Gastrocnemius medialis (tissue), 4 donors: Measurements from ENCODE around the gene NT5DC4.

Experiments used
- POLR2A ChIP-seq, 2 donors: fragments of 450-650 bp; IDR thresholded peaks; one replicate each; pipeline ENCODE4 v1.6.1; 2017; ENCODE audit warnings: antibody characterized with exemption in 2 of 2, mild to moderate bottlenecking in 2 of 2, moderate library complexity in 2 of 2
- TF ChIP-seq, protein P1 (sequence below), 5 experiments: fragments of 450-650 bp in 3 of 5; fragments of 200-600 bp in 2 of 5; sonication (generic) in 2 of 5; IDR thresholded peaks in 4 of 5; conservative IDR thresholded peaks in 1 of 5; 1 replicate in 4 of 5; 2 replicates in 1 of 5; pipeline ENCODE4 v1.5.1; 2016 to 2019; ENCODE audit warnings: antibody characterized with exemption in 5 of 5, mild to moderate bottlenecking in 3 of 5, moderate library complexity in 3 of 5

GRCh38 chr2:112730791-112731190 is 10.0 kb downstream of the NT5DC4 start:
- TF ChIP-seq, protein P1, sequence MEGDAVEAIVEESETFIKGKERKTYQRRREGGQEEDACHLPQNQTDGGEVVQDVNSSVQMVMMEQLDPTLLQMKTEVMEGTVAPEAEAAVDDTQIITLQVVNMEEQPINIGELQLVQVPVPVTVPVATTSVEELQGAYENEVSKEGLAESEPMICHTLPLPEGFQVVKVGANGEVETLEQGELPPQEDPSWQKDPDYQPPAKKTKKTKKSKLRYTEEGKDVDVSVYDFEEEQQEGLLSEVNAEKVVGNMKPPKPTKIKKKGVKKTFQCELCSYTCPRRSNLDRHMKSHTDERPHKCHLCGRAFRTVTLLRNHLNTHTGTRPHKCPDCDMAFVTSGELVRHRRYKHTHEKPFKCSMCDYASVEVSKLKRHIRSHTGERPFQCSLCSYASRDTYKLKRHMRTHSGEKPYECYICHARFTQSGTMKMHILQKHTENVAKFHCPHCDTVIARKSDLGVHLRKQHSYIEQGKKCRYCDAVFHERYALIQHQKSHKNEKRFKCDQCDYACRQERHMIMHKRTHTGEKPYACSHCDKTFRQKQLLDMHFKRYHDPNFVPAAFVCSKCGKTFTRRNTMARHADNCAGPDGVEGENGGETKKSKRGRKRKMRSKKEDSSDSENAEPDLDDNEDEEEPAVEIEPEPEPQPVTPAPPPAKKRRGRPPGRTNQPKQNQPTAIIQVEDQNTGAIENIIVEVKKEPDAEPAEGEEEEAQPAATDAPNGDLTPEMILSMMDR (IDR thresholded peaks at IDR 0.05 in 4 of 5, conservative IDR thresholded peaks at IDR 0.05 in 1 of 5) = no peak
- TF ChIP-seq POLR2A (IDR thresholded peaks at IDR 0.05) = no peak
